Eye (tissue), 1 donor: ENCODE results near the gene FNIP1.
"Not testable (repeated sequence)": the region's sequence is repeated elsewhere in the genome, so short reads cannot be mapped to it uniquely, and the experiment has no call there.

ENCODE experiments used
- DNase-seq: peaks from one replicate; pipeline ENCODE4 v3.0.0-alpha.2; 2015

FNIP1 gene

GRCh38 chr5:131786900-131787692 lies 9.7 kb downstream of the FNIP1 start:
- no peak for DNase-seq

DNA sequence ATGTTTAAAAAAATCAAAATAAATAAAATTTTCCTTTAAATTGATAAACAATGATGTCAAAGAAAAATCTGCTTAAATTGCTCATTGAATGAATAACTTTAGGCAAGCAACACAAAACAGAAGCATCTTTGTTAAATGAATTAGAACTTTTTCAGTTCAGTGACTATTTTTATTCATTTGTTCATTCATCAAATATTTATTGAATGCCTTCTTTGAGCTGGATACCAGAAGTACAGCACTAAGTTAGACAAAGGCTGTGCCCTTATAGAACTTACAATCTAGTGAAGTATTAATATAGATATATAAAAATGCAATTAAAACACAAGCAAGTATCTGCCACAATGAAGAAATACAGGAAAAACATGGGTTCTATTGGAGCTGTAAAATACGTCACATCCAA lies 10.8 kb downstream of the FNIP1 start:
- no peak for DNase-seq

GRCh38 chr5:131783874-131784273 lies 12.9 kb downstream of the FNIP1 start:
- no peak for DNase-seq

DNA sequence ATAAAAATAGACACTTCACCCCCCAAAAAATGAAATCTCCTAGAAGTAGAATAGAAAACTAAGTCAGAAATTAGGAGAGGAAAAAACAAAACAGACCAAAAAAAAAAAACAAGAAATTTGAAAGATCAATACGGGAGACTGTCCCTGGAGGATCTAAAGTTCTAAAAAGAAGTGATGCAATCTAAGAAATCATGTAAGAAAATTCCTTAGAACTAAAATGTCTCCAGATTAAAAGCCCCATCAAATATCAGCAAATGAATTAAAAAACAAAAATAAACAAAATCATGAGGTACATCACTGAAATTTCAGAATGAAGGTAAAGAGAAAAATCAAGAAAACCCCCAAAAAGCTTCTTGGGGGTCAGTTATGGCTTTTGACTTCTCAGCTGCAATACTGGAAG lies 13.5 kb downstream of the FNIP1 start:
- no peak for DNase-seq

GRCh38 chr5:131782717-131783116 lies 14.1 kb downstream of the FNIP1 start:
- no peak for DNase-seq

DNA sequence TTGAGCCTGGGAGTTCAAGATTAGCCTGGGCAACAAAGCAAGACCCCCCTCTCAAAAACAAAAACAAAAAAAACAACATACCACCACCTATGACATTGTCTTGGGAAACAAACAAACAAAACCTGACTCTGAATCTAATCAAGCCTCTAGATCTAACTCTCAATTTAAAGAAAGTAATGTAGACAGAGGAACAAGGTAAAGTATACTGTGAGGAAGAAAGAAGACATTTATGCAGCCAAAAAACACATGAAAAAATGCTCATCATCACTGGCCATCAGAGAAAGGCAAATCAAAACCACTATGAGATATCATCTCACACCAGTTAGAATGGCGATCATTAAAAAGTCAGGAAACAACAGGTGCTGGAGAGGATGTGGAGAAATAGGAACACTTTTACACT lies 18.7 kb downstream of the FNIP1 start:
- DNase-seq: not testable (repeated sequence)

DNA sequence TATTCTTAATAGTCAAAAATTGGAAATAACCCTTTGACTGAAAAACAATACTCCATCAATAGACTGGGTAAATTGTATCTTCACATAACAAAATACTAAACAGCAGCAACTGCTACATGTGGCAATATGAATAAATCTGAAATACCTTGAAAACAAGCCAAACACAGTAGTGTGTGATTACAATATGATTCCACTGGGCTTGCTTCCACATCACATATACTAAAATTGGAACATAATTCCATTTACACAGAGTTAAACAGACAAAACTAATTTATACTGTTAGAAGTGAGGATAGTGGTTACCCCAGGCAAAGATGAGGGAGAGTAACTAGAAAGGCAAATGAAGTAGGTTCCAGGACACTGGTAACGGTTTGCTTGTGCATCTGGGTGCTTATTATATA lies 20.4 kb downstream of the FNIP1 start:
- DNase-seq: no peak

- DNase-seq: no peak
These were observed 22.0 kb downstream of the FNIP1 start for GRCh38 chr5:131774652-131775367.

DNA sequence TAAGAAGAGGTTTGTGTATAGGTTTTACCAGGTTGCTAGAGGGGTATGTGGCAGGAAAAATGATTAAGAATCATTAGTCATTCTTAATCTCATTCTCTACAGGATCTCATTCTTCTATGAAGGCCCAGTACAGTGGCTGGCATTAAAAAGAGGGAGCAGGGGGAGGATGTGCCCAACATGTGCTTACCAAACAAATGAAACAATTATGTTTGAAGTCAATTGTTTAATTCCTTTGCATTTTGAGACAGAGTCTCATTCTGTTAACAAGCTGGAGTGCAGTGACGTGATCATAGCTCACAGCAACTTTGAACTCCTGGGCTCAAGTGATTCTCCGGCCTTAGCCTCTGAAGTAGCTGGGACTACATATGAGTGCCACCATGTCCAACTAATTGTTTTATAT lies 23.0 kb downstream of the FNIP1 start:
- no peak for DNase-seq

GRCh38 chr5:131771692-131772091 lies 25.1 kb downstream of the FNIP1 start:
- no peak for DNase-seq

GRCh38 chr5:131769961-131770360 lies 26.9 kb downstream of the FNIP1 start:
- peak; percentile 28 for DNase-seq

GRCh38 chr5:131769336-131769735 lies 27.5 kb downstream of the FNIP1 start:
- DNase-seq: peak; percentile 15

DNA sequence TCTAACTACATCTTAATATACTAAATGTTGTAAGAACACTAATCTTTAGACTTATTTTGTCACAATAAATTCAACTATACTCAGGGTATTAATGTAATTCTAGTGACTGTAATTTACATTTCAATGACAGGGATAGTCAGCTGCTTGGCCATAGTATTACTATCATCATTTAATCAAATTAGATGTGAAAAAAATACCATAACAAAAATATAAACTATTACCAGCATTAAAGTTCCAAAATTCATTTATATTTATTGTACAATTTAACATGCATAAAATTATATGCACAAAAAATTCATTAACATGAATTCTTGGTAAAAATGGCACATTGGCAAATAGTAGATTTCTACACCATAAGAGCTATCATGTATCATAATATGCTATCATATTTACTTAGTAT lies 28.9 kb downstream of the FNIP1 start:
- DNase-seq: no peak

GRCh38 chr5:131766689-131767088 lies 30.1 kb downstream of the FNIP1 start:
- DNase-seq: no peak

- no peak for DNase-seq
These were observed 31.6 kb downstream of the FNIP1 start for GRCh38 chr5:131765261-131765660.

- DNase-seq: no peak
These were observed 32.8 kb downstream of the FNIP1 start for GRCh38 chr5:131763968-131764367.

GRCh38 chr5:131760793-131761192 lies 36.0 kb downstream of the FNIP1 start:
- DNase-seq: no peak

- DNase-seq: no peak
These were observed 37.1 kb downstream of the FNIP1 start for GRCh38 chr5:131759704-131760103.

DNA sequence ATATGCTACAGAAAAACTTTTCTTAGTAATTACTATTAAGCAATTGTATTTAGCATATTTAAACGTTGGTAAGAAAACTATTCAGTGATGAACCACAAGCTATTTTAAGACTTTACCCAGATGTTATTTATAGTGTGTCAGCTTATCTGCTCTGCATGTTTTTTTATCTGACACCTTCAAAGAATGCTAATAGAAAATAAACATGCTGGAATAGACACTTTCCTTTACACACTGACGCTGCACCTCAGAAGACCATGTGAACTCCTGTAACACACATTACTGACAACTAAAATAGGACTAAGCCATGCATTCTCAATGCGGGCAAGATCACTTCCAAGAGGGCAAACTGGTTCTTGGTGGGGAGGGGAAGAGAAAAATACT lies 38.3 kb downstream of the FNIP1 start:
- no peak for DNase-seq

DNA sequence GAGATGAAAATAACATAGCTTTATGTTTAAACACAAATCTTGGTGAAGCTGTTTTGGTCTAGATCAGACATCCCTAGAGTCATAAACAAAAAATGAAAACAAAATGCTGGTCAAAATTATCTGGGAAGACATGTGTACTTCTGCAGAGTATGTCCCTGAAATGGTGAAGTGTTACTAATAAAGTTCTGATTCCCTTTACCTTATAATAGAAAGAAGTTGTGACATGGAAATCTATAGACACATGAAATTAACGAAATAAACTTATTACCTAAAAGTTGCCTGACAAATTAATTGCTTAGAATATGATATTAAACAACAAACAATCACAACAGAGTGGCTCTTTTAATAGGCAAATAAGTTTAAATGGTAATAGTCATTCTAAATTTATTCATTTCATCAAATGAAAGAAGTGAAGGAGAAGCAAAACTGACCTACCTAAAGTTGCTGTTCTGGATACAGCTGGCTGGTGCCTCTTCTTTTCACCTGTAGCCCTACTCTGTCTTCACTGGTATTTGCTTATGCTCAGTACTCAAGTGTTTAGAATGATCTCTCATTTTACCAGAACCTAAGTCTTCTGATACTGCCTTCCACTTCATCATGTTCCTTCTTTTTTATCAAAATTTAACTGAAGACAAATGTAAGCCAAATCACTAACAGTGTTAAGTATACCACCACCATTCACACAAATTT lies 38.8 kb downstream of the FNIP1 start:
- no peak for DNase-seq

DNA sequence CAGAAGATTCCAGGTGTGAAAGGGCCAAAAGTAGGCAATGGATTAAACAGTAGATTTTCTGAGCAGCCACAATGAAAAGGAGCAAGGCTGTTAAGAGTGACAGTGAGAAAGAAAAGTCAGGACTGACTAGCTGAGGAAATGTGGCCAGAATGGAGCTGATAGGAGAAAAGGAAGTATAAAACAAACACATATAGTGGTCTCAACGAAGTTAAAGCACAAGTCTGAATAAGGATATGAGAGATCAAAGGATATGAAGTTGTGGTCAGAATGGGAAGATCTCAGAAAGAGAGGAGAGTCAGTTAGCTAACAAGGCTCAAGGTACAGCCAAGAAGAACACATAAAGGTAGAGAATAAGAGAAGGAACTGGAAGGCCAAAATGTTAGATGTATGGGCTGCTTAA lies 39.9 kb downstream of the FNIP1 start:
- no peak for DNase-seq

- no peak for DNase-seq
These were observed 42.5 kb downstream of the FNIP1 start for GRCh38 chr5:131754363-131754762.

DNA sequence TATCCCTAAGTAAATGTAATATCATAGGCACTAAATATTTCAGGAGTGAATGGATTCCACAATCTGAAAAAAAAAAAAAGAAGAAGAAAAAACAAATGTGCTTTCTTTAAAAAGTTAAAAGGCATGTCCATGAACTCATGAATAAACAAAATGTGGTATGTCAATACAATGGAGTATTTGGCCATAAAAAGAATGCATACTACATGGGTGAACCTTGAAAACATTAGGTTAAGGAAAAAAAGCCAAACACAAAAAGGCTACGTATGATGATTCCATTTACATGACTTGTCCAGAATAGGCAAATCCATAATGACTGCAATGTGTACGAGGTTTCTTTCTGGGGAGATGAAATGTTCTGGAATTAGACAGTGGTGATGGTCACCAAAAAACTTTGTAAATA lies 45.3 kb downstream of the FNIP1 start:
- no peak for DNase-seq
